Neural cell (in vitro differentiated cells): ENCODE measurements around the gene ZNF446.

Experiments used
- CTCF ChIP-seq: fragments of 450-650 bp; IDR thresholded peaks from 2 replicates; pipeline ENCODE4 v1.5.1; 2014; ENCODE audit warnings: antibody characterized with exemption, mild to moderate bottlenecking, moderate library complexity; ENCODE audit not compliant: poor library complexity, severe bottlenecking
- EP300 ChIP-seq: fragments of 450-650 bp; conservative IDR thresholded peaks from 2 replicates; pipeline ENCODE4 v1.6.1; 2014; ENCODE audit warnings: antibody characterized with exemption, mild to moderate bottlenecking, moderate library complexity; ENCODE audit not compliant: poor library complexity, severe bottlenecking
- EZH2 ChIP-seq: fragments of 200-600, 300-800 bp; shearing (Covaris generic), sonication (generic); IDR thresholded peaks from 2 replicates; pipeline ENCODE4 v1.6.1; 2014; ENCODE audit warnings: antibody characterized with exemption, low read length, borderline replicate concordance, mild to moderate bottlenecking; ENCODE audit not compliant: insufficient read depth, poor library complexity, severe bottlenecking
- MXI1 ChIP-seq: fragments of 450-650 bp; conservative IDR thresholded peaks from 2 replicates; pipeline ENCODE4 v1.6.1; 2014; ENCODE audit warnings: antibody characterized with exemption, mild to moderate bottlenecking; ENCODE audit not compliant: poor library complexity, severe bottlenecking
- POLR2AphosphoS5 ChIP-seq: IDR thresholded peaks from 2 replicates; pipeline ENCODE4 v1.6.1; 2012
- RAD21 ChIP-seq: fragments of 450-650 bp; conservative IDR thresholded peaks from 2 replicates; pipeline ENCODE4 v1.6.1; 2014; ENCODE audit warnings: antibody characterized with exemption, mild to moderate bottlenecking, moderate library complexity
- TAF1 ChIP-seq: IDR thresholded peaks from 2 replicates; pipeline ENCODE4 v1.6.1; 2012; ENCODE audit warnings: low read depth
- TF ChIP-seq, protein P1 (sequence below): IDR thresholded peaks from 2 replicates; pipeline ENCODE4 v1.6.1; 2012; ENCODE audit warnings: borderline replicate concordance

DNA sequence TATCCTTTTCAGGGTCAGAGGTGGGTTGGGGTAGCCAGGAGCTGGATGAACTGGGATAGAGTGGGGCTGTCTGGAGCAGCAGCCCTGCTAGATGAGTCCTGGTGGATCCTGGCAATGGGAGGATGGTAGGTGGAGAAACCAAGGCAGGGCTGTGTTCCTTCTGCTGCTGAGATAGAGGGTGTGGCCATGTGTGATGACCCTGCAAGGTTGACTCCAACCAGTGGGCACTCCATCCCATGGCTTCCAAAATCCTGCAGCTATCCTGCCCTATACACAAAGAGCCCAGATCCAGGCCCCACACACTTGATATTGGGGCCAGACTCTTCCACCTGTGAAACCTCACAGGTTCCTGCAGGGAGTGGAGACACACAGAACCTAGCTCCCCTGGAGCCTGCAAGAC is 2.4 kb upstream of the ZNF446 start:
- TF ChIP-seq RAD21 (no peak), POLR2AphosphoS5 (peak; percentile 7), CTCF (no peak), MXI1 (no peak), EZH2 (no peak), TAF1 (no peak), EP300 (no peak)
- TF ChIP-seq, protein P1, sequence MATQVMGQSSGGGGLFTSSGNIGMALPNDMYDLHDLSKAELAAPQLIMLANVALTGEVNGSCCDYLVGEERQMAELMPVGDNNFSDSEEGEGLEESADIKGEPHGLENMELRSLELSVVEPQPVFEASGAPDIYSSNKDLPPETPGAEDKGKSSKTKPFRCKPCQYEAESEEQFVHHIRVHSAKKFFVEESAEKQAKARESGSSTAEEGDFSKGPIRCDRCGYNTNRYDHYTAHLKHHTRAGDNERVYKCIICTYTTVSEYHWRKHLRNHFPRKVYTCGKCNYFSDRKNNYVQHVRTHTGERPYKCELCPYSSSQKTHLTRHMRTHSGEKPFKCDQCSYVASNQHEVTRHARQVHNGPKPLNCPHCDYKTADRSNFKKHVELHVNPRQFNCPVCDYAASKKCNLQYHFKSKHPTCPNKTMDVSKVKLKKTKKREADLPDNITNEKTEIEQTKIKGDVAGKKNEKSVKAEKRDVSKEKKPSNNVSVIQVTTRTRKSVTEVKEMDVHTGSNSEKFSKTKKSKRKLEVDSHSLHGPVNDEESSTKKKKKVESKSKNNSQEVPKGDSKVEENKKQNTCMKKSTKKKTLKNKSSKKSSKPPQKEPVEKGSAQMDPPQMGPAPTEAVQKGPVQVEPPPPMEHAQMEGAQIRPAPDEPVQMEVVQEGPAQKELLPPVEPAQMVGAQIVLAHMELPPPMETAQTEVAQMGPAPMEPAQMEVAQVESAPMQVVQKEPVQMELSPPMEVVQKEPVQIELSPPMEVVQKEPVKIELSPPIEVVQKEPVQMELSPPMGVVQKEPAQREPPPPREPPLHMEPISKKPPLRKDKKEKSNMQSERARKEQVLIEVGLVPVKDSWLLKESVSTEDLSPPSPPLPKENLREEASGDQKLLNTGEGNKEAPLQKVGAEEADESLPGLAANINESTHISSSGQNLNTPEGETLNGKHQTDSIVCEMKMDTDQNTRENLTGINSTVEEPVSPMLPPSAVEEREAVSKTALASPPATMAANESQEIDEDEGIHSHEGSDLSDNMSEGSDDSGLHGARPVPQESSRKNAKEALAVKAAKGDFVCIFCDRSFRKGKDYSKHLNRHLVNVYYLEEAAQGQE: no peak
